Activated gamma-delta T cell (primary cell): ENCODE data around the gene MPO.

Experiments
- DNase-seq: peaks from one replicate; lab custom pipeline; 2025; lab: John Stamatoyannopoulos, UW

The MPO gene

GRCh38 chr17:58279736-58280479, 827 bp downstream of the MPO start:
- DNase-seq = no peak

- no peak for DNase-seq
These were observed 1.6 kb downstream of the MPO start for GRCh38 chr17:58279016-58279711.

GRCh38 chr17:58278661-58279015, 2.1 kb downstream of the MPO start:
- no peak for DNase-seq

GRCh38 chr17:58277802-58278595, 2.7 kb downstream of the MPO start:
- DNase-seq = no peak

GRCh38 chr17:58277107-58277801, 3.5 kb downstream of the MPO start:
- no peak for DNase-seq

- DNase-seq = no peak
These were observed 4.3 kb downstream of the MPO start for GRCh38 chr17:58276423-58276822.

- no peak for DNase-seq
These were observed 5.3 kb downstream of the MPO start for GRCh38 chr17:58275417-58275816.

GRCh38 chr17:58273453-58274104, 7.2 kb downstream of the MPO start:
- no peak for DNase-seq

- no peak for DNase-seq
These were observed 8.1 kb downstream of the MPO start for GRCh38 chr17:58272367-58273280.

- no peak for DNase-seq
These were observed 9.4 kb downstream of the MPO start for GRCh38 chr17:58271216-58271931.

GRCh38 chr17:58270476-58271215, 10.1 kb downstream of the MPO start:
- DNase-seq = no peak

- DNase-seq = no peak
These were observed 11.0 kb downstream of the MPO start for GRCh38 chr17:58269557-58270291.

GRCh38 chr17:58268774-58269556, 11.8 kb downstream of the MPO start:
- DNase-seq = no peak

- DNase-seq = no peak
These were observed 12.4 kb downstream of the MPO start for GRCh38 chr17:58268326-58268725.

GRCh38 chr17:58267347-58268324, 13.1 kb downstream of the MPO start:
- no peak for DNase-seq
